GM21526 (cell line): ENCODE measurements around the gene SLN.
"Not testable (repeated sequence)": the region's sequence is repeated elsewhere in the genome, so short reads cannot be mapped to it uniquely, and the experiment has no call there.

Experiments used
- ATAC-seq: cut with Tn5 transposase; IDR thresholded peaks from one replicate; pipeline ENCODE4 v1.9.1; 2021; ENCODE audit warnings: moderate library complexity; ENCODE audit not compliant: unreplicated experiment, low FRiP score

Gene SLN

GRCh38 chr11:107711861-107712755 is at the start of gene SLN:
Gene SLN (minus strand): TSS chr11:107712056.
- ATAC-seq: no peak

GRCh38 chr11:107758719-107759355 is 47.0 kb upstream of the SLN start:
- ATAC-seq: not testable (repeated sequence)

- ATAC-seq: no peak
These were observed 45.8 kb upstream of the SLN start for GRCh38 chr11:107757661-107758060.

- no peak for ATAC-seq
These were observed 44.7 kb upstream of the SLN start for GRCh38 chr11:107756553-107756952.

- ATAC-seq: no peak
These were observed 41.3 kb upstream of the SLN start for GRCh38 chr11:107752949-107753822.

GRCh38 chr11:107752508-107752907 is 40.7 kb upstream of the SLN start:
- ATAC-seq: no peak

- no peak for ATAC-seq
These were observed 39.2 kb upstream of the SLN start for GRCh38 chr11:107751082-107751481.

- no peak for ATAC-seq
These were observed 38.5 kb upstream of the SLN start for GRCh38 chr11:107750313-107750712.

GRCh38 chr11:107747622-107748021 is 35.8 kb upstream of the SLN start:
- ATAC-seq: no peak

- no peak for ATAC-seq
These were observed 32.9 kb upstream of the SLN start for GRCh38 chr11:107744736-107745135.

GRCh38 chr11:107743191-107743590 is 31.3 kb upstream of the SLN start:
- no peak for ATAC-seq

- ATAC-seq: peak; percentile 67
These were observed 29.4 kb upstream of the SLN start for GRCh38 chr11:107741044-107741823.

- no peak for ATAC-seq
These were observed 28.4 kb upstream of the SLN start for GRCh38 chr11:107740271-107740670.

GRCh38 chr11:107736546-107736945 is 24.7 kb upstream of the SLN start:
- no peak for ATAC-seq

GRCh38 chr11:107733518-107733917 is 21.7 kb upstream of the SLN start:
- ATAC-seq: no peak

GRCh38 chr11:107732689-107733051 is 20.8 kb upstream of the SLN start:
- no peak for ATAC-seq

- no peak for ATAC-seq
These were observed 20.3 kb upstream of the SLN start for GRCh38 chr11:107731941-107732688.

GRCh38 chr11:107722662-107723061 is 10.8 kb upstream of the SLN start:
- ATAC-seq: no peak

- ATAC-seq: no peak
These were observed 9.4 kb upstream of the SLN start for GRCh38 chr11:107721207-107721606.
